Naive B cell (primary cell): ENCODE data around the gene LPGAT1. TPM values are rescaled to one million over a fixed set of nuclear protein-coding genes. Genes with fewer than 3 reads are reported as not detected.
"Not testable (repeated sequence)": the region's sequence is repeated elsewhere in the genome, so short reads cannot be mapped to it uniquely, and the experiment has no call there.

Source experiments
- ATAC-seq, 2 donors: fragments of 150-1000 bp; cut with Tn5 transposase; 2 replicates each; pipeline ENCODE4 v1.10.0; 2021; ENCODE audit warnings: low read depth in 2 of 2, mild to moderate bottlenecking in 2 of 2, moderate library complexity in 2 of 2
- DNase-seq: peaks from one replicate; pipeline ENCODE4 v3.0.0; 2022
- H3K27ac Mint-ChIP-seq, 6 donors: one replicate each; pipeline ENCODE4 v1.8.0; 2020 to 2022; ENCODE audit warnings: mild to moderate bottlenecking in 6 of 6, mixed read lengths in 6 of 6, moderate library complexity in 5 of 6, inconsistent platforms in 2 of 6
- H3K27me3 Mint-ChIP-seq, 3 donors: one replicate each; pipeline ENCODE4 v1.8.0; 2021 to 2022; ENCODE audit warnings: mixed read lengths in 3 of 3, mild to moderate bottlenecking in 1 of 3
- H3K36me3 Mint-ChIP-seq, 2 donors: one replicate each; pipeline ENCODE4 v1.8.0; 2020 to 2022; ENCODE audit warnings: mixed read lengths in 2 of 2, inconsistent platforms in 1 of 2, mild to moderate bottlenecking in 1 of 2
- H3K4me1 Mint-ChIP-seq, 3 donors: one replicate each; pipeline ENCODE4 v1.8.0; 2020 to 2022; ENCODE audit warnings: mixed read lengths in 3 of 3, inconsistent platforms in 1 of 3, mild to moderate bottlenecking in 1 of 3, moderate library complexity in 1 of 3
- H3K4me3 Mint-ChIP-seq, 8 donors: one replicate each; pipeline ENCODE4 v1.8.0; 2020 to 2022; ENCODE audit warnings: mild to moderate bottlenecking in 8 of 8, mixed read lengths in 8 of 8, moderate library complexity in 8 of 8, inconsistent platforms in 2 of 8
- H3K9me3 Mint-ChIP-seq, 7 donors: one replicate each; pipeline ENCODE4 v1.8.0; 2020 to 2022; ENCODE audit warnings: mixed read lengths in 7 of 7, mild to moderate bottlenecking in 5 of 7, inconsistent platforms in 2 of 7, moderate library complexity in 1 of 7
- polyA plus RNA-seq, 6 donors: library from polyadenylated mRNA; unstranded; fragments of 300-500 nt; fragmentation: Illumina TruSeq; gene quantifications; one replicate each; pipeline ENCODE4 v1.2.3, GENCODE V29; 2021; ENCODE audit warnings: low read depth in 6 of 6

The LPGAT1 gene, protein sequence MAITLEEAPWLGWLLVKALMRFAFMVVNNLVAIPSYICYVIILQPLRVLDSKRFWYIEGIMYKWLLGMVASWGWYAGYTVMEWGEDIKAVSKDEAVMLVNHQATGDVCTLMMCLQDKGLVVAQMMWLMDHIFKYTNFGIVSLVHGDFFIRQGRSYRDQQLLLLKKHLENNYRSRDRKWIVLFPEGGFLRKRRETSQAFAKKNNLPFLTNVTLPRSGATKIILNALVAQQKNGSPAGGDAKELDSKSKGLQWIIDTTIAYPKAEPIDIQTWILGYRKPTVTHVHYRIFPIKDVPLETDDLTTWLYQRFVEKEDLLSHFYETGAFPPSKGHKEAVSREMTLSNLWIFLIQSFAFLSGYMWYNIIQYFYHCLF
- 10 to 100 TPM; 29.1 to 43.4 (median 35.4) TPM for polyA plus RNA-seq

GRCh38 chr1:211830328-211831142, at the start of gene LPGAT1:
LPGAT1 (minus strand) TSS chr1:211830763; CDS start chr1:211829296, 1,467 bp downstream.
- peak within 1 kb of the TSS; percentile 89 to 99 (median 96) for H3K4me3 Mint-ChIP-seq
- no peaks in the 10 kb centered on the region for H3K27me3 Mint-ChIP-seq
- peaks cover 0 to 7% of the 10 kb centered on the region in 2 donors for H3K36me3 Mint-ChIP-seq
- DNase-seq (peak; percentile 73), ATAC-seq (peak; percentile 81 to 84)
- H3K27ac Mint-ChIP-seq, result peak within 1 kb of the TSS; percentile 68 to 96 (median 94)
- no peaks in the 10 kb centered on the region for H3K9me3 Mint-ChIP-seq
- H3K4me1 Mint-ChIP-seq, result peaks cover 39 to 53% (median 41%) of the 10 kb centered on the region in 3 donors

DNA sequence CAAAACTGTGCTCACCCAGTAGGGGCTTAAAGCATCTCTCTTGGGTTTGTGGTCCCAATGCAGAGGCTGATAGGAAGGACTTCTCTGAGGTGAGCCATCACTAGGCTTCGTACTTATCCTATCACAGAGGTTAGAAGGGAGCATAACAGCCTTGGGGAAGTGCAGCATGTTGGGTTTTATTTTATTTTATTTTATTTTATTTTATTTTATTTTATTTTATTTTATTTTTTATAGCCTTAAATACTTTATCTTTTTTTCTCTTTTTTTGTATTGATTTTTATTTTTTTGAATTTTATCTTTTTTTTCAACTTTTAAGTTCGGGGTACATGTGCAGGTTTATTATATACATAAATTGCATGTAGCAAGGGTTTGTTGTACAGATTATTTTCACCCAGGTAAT, 48.9 kb upstream of the LPGAT1 start:
- peaks cover 0 to 12% (median 5%) of the 10 kb centered on the region in 7 donors for H3K9me3 Mint-ChIP-seq
- DNase-seq (no peak), ATAC-seq (no peak)
- H3K4me3 Mint-ChIP-seq, result no peak overlapping the region
- H3K27ac Mint-ChIP-seq, result peak overlapping the region in 1 of 6 donors; percentile 84
- no peaks in the 10 kb centered on the region for H3K27me3 Mint-ChIP-seq
- no peaks in the 10 kb centered on the region for H3K4me1 Mint-ChIP-seq
- H3K36me3 Mint-ChIP-seq, result no peaks in the 10 kb centered on the region

GRCh38 chr1:211876851-211877590, 46.5 kb upstream of the LPGAT1 start:
- Mint-ChIP-seq H3K9me3 (peaks cover 0 to 15% (median 4%) of the 10 kb centered on the region in 7 donors), H3K4me3 (no peak overlapping the region), H3K27me3 (peaks cover 3 to 15% (median 6%) of the 10 kb centered on the region in 3 donors), H3K27ac (no peak overlapping the region), H3K36me3 (peaks cover 0 to 6% of the 10 kb centered on the region in 2 donors), H3K4me1 (no peaks in the 10 kb centered on the region)
- no peak for ATAC-seq
- no peak for DNase-seq

DNA sequence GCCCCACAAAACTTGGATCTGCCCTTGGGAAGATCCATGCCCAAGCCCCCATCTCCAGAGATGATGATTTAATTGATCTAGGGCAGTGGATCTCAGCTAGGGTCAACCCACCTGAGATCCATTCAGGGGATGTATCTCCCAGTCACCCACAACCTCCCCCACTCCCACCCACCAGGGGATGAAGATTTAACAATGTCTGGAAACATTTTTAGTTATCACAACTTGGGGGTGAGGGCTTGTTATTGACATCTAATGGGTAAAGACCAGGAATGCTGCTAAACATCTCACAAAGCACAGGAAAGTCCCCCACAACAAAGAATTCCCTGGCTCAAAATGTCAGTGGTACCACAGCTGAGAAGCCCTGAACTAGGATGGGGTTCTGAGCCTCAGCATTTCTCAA, 45.0 kb upstream of the LPGAT1 start:
- H3K27me3 Mint-ChIP-seq, result peaks cover 3 to 15% (median 12%) of the 10 kb centered on the region in 3 donors
- no peak for ATAC-seq
- H3K27ac Mint-ChIP-seq, result no peak overlapping the region
- peaks cover 6% of the 10 kb centered on the region in 2 donors for H3K36me3 Mint-ChIP-seq
- peaks cover 0 to 11% (median 0%) of the 10 kb centered on the region in 7 donors for H3K9me3 Mint-ChIP-seq
- no peaks in the 10 kb centered on the region for H3K4me1 Mint-ChIP-seq
- H3K4me3 Mint-ChIP-seq, result no peak overlapping the region
- DNase-seq, result no peak

- peaks cover 0 to 9% (median 0%) of the 10 kb centered on the region in 7 donors for H3K9me3 Mint-ChIP-seq
- H3K27me3 Mint-ChIP-seq, result peaks cover 7 to 15% (median 12%) of the 10 kb centered on the region in 3 donors
- no peaks in the 10 kb centered on the region for H3K4me1 Mint-ChIP-seq
- peaks cover 6% of the 10 kb centered on the region in 2 donors for H3K36me3 Mint-ChIP-seq
- ATAC-seq, result no peak
- no peak overlapping the region for H3K27ac Mint-ChIP-seq
- H3K4me3 Mint-ChIP-seq, result no peak overlapping the region
- no peak for DNase-seq
Measured at GRCh38 chr1:211874521-211875347, 44.2 kb upstream of the LPGAT1 start.

DNA sequence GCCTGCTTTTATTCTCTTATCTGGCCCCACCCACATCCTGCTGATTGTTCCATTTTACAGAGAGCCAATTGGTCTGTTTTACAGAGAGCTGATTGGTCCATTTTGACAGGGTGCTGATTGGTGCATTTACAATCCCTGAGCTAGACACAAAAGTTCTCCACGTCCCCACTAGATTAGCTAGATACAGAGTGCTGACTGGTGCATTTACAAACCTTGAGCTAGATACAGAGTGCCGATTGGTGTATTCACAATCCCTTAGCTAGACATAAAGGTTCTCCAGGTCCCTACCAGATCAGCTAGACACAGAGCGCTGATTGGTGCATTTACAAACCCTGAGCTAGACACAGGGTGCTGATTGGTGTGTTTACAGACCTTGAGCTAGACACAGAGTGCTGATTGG, 43.2 kb upstream of the LPGAT1 start:
- DNase-seq, result not testable (repeated sequence)

GRCh38 chr1:211870156-211870555, 39.6 kb upstream of the LPGAT1 start:
- H3K36me3 Mint-ChIP-seq, result peaks cover 6 to 16% of the 10 kb centered on the region in 2 donors
- peaks cover 15 to 18% (median 15%) of the 10 kb centered on the region in 3 donors for H3K27me3 Mint-ChIP-seq
- H3K27ac Mint-ChIP-seq, result no peak overlapping the region
- DNase-seq (no peak), ATAC-seq (no peak)
- no peaks in the 10 kb centered on the region for H3K4me1 Mint-ChIP-seq
- H3K4me3 Mint-ChIP-seq, result no peak overlapping the region
- peaks cover 4 to 23% (median 13%) of the 10 kb centered on the region in 7 donors for H3K9me3 Mint-ChIP-seq

More for the DNA sequence above, 43.2 kb upstream of the LPGAT1 start:
- H3K4me1 Mint-ChIP-seq, H3K36me3 Mint-ChIP-seq, ATAC-seq, H3K27ac Mint-ChIP-seq, H3K4me3 Mint-ChIP-seq: not testable (repeated sequence)
- Mint-ChIP-seq H3K9me3 (peaks cover 0 to 12% (median 2%) of the 10 kb centered on the region in 7 donors), H3K27me3 (peaks cover 14 to 15% (median 15%) of the 10 kb centered on the region in 3 donors)

- Mint-ChIP-seq H3K27me3 (peaks cover 0 to 11% (median 5%) of the 10 kb centered on the region in 3 donors), H3K4me3 (no peak overlapping the region), H3K27ac (no peak overlapping the region), H3K9me3 (peaks cover 8 to 23% (median 16%) of the 10 kb centered on the region in 7 donors), H3K4me1 (no peaks in the 10 kb centered on the region), H3K36me3 (peaks cover 0 to 10% of the 10 kb centered on the region in 2 donors)
- no peak for DNase-seq
- no peak for ATAC-seq
Measured at GRCh38 chr1:211865180-211865579, 34.6 kb upstream of the LPGAT1 start.

DNA sequence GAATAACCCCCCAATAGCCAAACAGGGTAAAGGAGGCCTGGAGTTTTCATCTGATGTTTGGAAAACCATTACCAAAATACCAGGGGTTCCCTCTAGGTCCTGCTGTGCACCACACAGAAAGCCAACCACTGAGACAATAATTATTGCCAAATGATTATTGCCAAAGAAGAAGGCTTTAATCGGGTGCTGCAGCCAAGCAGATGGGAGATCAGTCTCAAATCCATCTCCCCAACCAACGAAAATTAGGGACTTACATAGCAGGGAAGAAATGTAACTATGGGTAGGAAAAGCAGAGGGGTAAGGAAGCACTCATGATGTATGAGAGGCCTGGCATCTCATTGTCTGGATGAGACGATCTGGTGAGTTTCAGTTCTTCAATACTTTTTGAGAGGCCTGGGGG, 28.8 kb upstream of the LPGAT1 start:
- DNase-seq (no peak), ATAC-seq (no peak)
- peak overlapping the region in 1 of 8 donors; percentile 1 for H3K4me3 Mint-ChIP-seq
- no peaks in the 10 kb centered on the region for H3K36me3 Mint-ChIP-seq
- no peak overlapping the region for H3K27ac Mint-ChIP-seq
- peaks cover 8 to 22% (median 17%) of the 10 kb centered on the region in 7 donors for H3K9me3 Mint-ChIP-seq
- no peaks in the 10 kb centered on the region for H3K4me1 Mint-ChIP-seq
- peaks cover 0 to 16% (median 13%) of the 10 kb centered on the region in 3 donors for H3K27me3 Mint-ChIP-seq

GRCh38 chr1:211851174-211851573, 20.6 kb upstream of the LPGAT1 start:
- Mint-ChIP-seq H3K36me3 (peaks cover 0 to 4% of the 10 kb centered on the region in 2 donors), H3K27ac (no peak overlapping the region), H3K27me3 (peaks cover 6 to 8% (median 7%) of the 10 kb centered on the region in 3 donors), H3K9me3 (peaks cover 0 to 5% (median 2%) of the 10 kb centered on the region in 7 donors), H3K4me1 (no peaks in the 10 kb centered on the region), H3K4me3 (no peak overlapping the region)
- DNase-seq (no peak), ATAC-seq (no peak)

DNA sequence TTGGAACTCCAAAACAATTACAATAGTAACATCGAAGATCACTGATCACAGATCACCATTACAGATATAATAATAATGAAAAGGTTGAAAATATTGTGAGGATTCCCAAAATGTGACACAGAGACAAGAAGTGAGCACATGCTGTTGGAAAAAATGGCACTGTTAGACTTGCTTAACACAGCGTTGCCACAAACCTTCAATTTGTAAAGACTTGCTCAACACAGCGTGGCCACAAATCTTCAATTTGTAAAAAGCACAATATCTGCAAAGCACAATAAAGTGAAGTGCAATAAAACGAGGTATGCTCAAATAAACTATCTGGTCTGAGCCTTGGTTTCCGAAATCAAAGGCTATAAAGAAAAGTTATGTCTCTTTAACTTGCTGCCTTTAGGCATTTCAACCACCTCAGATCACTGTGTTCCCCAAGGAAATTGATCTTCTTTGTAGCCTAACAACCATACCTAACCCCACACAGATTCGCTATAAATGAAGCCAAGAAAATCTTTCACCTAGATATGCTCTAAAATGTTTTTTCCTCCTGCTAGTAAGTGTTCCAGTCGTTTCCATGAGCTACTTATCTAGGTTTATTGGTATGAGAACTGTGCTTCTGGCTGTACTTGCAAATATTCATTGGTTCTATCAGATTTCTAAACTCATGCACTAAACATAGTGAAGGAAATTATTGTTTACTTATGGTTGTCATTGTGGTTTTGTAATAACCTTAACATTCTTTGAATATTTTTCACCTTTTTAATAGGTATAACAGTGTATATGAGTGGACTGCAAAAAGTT, 13.1 kb upstream of the LPGAT1 start:
- Mint-ChIP-seq H3K9me3 (peaks cover 0 to 3% (median 0%) of the 10 kb centered on the region in 7 donors), H3K36me3 (peaks cover 0 to 4% of the 10 kb centered on the region in 2 donors), H3K27ac (peak overlapping the region in 3 of 6 donors; percentile 12 to 72 (median 59)), H3K27me3 (peaks cover 0 to 7% (median 4%) of the 10 kb centered on the region in 3 donors), H3K4me3 (peak overlapping the region in 2 of 8 donors; percentile 4 to 48), H3K4me1 (peaks cover 0 to 10% (median 10%) of the 10 kb centered on the region in 3 donors)
- ATAC-seq, result no peak
- no peak for DNase-seq
